NCI-H1048 (cell line): ENCODE data around the gene CENPX.

Experiments
- DNase-seq: peaks from one replicate; lab custom pipeline; 2025; lab: John Stamatoyannopoulos, UW

Gene CENPX

DNA sequence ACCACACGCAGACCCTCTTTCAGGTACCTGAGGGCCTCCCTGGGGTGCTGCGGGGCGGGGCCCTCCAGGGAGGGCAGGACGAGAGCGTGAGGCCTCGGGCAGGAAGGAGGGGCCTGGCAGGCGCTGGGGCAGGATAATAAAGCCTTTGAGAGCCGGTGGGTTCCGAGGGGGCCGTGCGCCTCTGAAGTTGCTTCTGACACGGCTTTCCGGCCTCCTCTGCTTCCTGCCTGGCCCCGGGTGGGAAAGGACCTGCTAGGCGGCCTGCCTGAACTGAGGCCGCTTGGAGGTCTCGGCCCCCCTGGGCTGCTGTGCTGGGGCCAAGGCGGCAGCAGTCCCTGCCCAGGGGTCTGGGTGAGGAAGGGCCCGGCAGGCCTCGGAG lies 10.4 kb downstream of the CENPX start:
- no peak for DNase-seq

DNA sequence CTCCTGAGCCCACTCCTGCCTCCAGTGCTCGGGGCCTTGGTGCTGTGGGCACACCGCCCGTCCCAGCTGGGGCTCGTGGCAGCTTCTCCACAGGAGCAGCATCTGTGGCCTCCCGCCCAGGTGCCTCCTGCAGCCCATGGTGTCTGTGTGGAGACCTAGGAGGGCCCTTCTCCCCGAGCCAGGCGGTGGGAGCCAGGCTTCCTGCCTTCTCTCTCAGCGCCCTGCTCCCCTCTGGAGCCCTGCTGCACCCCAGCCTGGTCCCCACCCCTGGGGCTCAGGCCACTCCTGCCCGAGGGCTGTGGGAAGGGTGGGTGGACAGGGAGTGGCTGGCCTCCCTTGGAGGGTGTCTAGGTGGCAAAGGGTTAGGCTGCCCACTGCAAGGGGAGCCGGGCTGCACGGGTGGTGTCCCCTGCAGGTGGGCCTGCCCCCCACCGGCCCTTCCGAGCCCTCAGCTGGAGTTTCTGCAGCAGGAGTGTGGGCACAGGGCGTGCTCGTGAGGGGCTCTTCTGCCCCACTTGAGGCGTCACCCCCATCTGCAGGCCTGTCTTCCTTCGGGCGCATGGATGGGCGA lies 11.0 kb downstream of the CENPX start:
- no peak for DNase-seq

DNA sequence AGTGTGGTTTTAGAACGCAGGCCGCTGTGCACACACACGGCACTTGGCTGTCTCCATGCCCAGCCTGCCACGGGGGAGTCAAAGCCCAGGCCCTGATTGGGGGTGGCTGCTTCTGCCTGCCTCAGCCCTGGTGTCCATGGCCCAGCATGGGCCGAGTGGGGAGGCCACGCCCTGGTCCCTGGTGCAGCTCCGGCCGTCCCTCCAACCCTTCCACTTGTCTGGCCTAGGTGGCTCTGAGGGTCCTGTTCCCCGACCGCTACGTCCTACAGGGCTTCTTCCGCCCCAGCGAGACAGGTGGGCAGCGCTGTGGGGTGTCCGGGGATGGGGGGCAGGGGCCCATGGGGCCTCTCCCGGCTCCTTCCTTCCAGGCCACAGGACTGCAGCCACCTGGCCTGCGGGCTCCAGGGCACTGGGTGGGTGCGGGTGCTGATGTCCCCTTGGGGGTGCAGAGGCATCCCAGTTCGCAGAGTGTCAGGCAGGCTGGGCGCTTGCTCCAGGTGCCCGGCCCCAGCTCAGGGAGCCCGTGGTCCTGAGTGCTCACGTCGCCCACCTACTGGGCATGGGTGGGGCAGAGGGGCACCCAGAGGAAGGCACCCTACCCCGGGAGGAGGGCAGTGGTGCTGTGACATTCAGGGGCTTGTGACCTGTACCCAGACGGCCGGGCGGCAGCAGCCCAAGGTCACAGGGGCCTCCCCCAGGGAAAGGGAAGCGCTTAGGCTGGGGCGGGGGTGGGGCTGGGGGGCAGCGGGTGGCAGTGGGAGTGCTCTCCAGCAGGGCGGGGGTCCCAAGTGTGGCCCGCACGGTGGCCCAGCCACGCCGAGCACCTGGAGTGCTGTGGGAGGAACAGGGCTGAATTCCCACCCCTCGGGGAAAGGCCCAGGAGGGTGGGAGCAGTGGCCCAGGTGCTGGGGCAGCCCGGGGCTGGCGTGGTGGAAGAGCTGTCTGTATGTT lies 11.8 kb downstream of the CENPX start:
- no peak for DNase-seq

DNA sequence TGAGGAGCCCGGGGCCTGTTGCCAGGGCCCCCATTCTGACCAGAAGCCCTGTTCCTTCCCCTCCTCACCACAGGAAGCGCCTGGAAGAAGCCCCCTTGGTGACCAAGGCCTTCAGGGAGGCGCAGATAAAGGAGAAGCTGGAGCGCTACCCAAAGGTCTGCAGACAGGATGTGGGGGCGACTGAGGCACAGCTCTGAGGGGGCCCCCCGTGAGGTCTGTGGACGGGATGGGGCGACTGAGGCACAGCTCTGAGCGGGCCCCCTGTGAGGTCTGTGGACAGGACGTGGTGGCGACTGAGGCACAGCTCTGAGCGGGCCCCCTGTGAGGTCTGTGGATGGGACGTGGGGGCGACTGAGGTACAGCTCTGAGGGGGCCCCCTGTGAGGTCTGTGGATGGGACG lies 13.3 kb downstream of the CENPX start:
- DNase-seq, result no peak

DNA sequence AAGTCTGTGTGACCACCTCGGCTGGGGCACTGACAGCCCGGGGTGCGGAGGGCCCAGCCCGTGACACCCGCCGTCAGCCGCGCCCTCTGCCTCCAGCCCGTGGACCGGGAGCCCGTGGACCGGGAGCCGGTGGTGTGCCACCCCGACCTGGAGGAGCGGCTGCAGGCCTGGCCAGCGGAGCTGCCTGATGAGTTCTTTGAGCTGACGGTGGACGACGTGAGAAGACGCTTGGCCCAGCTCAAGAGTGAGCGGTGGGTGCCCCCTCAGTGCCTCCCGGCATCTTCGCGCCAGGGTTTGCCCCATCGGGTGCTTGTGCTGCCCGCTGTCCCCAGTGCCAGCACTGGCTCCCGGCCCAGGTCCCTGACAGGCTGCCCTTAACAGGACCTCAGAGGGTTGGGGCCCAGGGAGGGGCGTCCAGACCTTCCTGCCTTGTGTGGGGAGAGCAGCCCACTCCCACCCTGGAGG lies 13.7 kb downstream of the CENPX start:
- no peak for DNase-seq

DNA sequence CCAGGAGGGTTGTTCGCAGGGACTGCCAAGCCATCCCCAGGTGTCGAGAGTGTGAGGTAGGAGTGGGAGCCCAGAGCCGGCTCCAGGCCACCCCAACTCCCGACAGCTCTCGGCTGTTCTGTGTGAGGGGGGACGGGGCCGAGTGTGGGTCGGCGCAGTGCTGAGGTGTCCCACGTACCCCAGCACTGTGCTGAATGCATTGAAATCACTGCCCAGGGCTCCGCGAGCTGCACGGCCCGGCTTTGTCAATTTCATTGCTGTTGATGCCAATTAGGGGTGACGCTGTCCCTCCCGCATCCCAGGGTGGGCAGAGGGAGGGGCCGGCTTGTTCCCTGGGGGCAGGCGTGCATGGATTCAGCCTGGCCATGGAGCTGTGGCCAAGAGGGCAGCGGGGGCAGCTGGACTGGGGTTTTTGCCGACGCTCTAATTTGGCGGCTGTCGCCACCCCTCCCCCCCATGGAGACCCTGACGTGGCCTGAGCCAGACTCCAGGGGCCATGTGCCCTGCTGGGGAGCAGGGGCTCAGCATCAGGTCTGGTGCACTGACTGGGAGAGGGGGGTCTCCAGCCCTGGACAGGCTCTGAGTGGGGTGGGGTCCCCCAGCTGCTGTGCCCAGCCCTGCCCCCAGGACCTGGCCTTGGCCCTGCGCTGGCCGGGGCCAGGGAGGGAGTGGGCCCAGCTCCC lies 14.3 kb downstream of the CENPX start:
- no peak for DNase-seq

DNA sequence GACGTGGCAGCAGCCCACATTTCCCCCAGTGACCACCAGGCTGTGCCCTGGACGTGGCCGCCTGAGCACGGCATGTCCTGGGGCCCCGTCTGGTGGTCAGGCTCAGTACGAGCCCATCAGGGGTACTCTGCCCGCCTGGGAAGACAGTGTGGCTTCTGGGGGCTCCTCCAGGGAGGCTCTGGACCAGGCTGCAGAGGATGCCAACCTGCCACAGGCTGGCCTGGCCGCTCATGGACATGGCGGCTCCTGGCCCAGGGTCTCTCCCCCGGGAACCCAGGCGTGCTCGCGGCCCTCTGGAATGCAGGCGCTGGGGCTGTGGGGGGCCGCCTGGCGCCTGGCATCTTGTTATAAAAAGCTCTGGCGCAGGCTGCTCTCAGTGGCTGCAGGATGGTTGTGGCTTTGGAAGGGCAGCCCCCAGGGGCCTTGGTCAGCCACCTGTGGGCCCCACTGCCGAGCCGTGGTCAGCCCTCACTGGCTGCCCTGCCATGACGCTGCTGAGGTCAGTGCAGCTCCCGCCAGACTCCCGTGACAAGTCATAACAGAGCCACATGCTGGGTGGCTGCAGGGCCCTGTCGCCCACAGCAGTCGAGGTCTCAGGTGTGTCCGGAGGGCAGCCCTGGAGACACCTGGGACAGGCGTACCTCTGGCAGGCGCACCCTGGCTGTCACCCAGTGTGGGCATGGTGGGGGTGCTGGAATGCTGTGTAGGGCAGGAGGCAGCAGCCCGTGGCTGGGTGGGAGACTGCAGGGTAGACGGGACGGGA lies 15.0 kb downstream of the CENPX start:
- no peak for DNase-seq

DNA sequence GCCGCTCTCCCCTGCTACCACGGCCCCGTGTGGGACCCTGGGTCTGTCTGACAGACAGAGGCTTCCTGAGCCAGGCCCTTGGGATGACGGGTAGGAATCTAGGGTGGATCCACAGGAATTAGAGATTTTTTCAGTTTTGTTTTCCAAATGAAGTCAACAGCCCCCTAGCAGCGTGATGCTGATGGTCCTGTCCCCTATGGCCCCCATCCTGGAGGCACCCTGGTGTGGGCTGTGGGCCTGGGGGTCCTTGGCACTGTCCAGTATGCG lies 15.5 kb downstream of the CENPX start:
- no peak for DNase-seq

DNA sequence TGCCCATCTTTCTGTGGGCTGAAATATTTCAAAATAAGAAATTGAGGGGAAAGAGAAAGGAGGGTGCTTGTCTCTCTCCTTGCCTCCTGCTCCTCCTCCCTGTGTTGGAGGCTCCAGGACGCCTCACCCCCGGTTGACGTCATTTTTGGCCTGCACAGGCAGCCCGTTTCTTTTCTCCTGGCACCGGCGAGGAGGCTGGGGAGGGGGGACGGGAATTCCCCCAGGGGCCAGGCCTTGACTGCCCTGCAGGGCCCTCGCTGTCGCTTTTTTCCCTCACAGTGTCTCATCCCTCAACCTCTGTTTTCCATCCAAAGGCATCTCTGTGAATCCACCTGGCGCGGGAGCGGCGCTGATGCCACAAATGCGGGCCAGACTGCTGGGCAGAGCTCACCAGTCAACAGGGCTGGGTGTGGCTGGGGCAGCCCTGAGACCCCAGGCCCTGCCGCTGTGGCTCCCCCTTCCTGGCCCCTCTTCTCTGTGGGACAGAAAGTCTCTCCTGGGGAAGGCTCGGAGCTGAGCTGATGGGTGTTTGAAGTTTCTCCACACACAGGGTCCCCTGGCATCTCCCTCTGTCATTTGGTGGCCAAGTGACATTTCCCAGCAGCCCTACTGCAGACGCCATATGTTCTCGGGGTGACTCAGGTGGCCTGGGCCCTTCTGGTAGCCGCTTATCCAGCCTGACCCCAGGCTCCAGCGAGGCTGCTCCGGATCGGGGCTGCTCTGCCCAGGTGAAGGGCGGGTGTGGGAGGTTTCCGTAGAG lies 16.0 kb downstream of the CENPX start:
- DNase-seq, result no peak

DNA sequence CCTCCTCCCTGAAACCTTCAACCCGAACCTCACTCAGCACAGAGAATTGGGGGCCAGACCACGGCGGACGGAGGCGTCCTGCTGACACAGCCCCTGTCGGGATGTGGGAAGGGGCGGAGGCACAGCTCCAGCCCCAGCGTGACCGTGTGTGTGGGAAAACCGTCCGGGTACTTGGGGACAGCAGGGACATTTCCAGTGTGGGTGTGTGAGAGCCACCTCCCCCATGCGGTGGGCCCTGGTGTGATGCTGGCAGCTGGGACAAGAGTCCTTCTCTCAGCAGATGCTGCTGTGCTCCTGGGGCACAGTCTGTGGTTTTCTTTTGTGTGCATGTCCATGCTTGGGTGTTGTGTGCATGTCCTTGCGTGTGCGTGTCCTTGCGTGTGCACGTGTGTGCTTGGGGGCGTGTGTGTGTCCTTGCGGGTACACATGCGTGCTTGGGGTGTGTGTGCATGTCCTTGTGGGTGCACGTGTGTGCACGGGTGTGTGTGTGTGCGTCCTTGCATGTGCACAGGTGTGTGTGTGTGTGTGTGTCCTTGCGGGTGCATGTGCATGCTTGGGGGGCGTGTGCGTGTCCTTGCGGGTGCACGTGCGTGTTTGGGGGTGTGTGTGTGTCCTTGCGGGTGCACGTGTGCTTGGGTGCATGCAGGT lies 16.9 kb downstream of the CENPX start:
- no peak for DNase-seq

DNA sequence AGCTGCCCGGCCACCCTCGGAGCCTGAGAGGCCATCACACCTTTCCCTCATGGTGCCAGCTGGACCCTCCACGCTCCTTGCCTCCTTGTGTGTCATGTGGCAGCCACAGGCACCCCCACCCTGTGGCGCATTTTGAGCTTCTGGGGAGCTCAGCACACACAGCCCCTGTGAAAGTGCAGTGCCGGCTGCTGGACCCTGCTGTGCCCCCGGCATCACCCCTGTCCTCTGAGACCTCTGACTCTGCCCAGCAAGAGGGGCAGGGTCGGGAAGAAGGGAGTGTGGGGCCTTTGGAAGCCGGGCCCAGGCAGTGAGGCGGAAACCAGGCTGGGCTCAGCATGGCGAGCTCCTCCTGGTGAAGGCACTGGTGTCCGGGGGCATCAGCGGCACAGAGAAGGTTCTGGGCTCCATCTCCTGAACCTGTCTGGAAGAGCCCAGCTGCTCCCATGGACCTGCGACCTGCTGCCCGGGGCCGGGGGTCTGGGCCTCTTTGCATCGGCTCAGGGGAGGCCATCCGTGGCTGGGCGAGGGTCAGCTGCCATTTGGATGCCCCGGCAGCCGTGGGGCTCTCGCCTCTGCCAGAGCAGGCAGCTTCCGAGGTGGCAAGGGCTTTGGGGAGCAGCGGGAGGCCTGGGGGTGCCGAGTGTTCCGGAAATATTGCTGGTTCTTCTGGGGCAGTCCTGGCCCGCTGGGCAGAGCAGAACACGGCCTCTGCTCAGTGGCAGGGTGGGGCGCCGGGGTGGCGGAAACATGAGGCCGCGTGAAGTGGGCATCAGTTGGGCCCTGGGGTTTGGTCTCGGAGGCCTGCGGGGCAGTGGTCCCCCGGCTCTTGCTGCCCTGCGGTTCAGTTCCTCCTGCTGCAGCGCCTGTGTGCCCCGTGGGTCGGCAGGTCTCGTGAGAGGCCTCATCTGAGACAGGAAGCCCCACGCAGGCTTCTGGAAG lies 17.9 kb downstream of the CENPX start:
- DNase-seq, result no peak

DNA sequence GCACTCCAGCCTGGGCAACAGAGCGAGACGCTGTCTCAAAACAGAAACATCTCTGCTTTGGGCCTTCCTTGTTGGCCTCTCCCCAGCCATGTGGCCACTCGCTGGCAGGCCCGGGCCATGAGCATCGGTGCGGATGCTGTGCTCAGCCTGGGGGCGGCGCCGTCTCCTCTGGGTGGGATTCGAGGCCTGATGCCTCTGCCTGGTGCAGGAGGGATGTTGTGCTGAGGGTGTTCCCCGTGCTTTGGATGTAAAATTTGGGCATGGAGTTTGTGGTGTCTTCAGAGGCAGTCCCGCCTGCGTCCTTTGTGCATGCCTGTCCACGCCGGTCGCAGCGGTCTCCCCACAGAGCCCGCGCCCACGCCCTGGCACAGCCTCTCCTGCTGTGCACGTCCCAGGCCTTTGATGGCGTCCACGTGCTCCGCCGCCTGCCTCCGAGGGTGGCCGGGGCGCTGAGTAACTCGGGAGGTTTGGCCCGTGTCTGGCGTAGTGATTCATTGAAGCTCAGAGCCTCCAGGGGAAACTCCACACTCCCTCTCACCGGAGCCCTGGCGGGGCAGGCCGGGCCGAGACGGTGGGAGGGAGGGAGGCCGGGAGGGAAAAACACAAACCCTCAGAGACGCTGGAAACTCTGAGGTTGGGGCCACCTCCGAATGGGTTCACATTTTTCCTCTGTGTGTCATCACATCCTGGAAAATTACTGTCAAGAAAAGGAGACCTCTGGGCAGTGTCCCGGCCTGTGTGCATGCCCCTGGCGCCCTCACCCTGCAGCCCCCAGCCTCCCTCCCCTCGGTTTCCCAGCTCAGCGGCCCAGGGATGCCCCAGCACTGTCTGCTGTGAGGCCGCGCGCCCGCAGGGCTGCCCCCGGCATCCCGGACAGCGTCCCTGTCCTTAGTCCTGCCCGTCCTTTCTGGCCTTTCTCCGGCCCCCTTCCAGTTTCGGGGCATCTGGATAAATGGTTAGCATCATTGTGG lies 19.0 kb downstream of the CENPX start:
- DNase-seq, result no peak

DNA sequence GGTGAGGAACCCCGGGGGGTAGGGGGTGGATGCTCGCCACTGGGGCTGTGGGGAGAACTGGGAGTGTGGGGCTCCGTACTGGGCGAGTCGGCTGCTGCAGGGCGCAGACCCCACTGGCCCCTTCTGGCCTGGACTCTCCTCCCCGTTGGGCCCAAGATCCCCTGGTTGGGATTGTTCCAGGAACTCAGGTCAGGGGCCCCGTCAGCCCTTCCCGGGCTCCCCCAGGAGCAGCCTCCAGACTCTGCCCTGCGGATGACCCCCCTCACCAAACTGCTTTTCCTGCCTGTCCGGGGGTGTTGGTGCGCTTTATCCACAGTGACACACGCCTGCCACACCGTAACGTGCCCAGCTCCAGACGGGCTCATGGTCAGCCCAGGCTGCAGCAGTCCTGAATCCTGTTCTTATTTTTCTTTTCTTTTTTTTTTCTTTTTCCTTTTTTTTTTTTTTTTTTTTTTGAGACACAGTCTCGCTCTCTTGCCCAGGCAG lies 21.1 kb downstream of the CENPX start:
- no peak for DNase-seq

DNA sequence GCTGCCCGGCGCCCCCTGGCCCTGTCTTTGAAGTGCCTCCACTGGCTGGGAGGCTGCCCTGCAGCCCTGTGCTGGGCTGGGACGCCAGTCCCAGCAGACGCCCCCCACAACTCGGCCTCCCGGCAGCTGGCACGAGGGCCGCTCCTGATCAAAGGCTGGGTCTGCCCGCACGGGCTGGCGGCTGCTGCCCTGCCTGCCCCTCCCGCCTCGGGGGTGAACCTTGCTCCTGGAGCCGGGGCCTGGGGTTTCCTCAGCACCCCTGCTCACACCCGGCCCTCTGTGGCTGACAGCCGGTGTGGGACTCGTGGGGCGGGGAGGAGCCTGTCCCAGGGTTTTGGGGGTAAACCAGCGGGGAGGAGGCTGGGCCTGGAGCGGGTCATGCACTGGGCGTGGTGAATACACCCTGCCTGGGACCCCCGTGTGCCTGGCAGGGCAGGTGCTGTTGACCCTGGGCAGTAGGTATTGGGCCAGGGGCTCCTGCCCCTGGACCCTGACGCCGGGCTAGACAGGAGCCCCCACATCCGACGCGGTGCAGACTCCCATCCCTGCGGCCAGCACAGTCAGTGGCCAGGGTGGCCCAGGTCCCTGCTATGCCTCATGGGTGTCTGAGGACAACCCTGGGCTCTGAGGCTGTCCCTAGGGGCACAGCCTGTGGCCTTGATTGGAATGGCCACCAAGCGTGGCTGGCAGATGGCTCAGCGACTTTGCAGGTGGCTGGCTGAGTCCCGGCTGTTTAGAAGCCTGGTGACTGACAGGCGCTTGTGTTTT lies 21.7 kb downstream of the CENPX start:
- no peak for DNase-seq

DNA sequence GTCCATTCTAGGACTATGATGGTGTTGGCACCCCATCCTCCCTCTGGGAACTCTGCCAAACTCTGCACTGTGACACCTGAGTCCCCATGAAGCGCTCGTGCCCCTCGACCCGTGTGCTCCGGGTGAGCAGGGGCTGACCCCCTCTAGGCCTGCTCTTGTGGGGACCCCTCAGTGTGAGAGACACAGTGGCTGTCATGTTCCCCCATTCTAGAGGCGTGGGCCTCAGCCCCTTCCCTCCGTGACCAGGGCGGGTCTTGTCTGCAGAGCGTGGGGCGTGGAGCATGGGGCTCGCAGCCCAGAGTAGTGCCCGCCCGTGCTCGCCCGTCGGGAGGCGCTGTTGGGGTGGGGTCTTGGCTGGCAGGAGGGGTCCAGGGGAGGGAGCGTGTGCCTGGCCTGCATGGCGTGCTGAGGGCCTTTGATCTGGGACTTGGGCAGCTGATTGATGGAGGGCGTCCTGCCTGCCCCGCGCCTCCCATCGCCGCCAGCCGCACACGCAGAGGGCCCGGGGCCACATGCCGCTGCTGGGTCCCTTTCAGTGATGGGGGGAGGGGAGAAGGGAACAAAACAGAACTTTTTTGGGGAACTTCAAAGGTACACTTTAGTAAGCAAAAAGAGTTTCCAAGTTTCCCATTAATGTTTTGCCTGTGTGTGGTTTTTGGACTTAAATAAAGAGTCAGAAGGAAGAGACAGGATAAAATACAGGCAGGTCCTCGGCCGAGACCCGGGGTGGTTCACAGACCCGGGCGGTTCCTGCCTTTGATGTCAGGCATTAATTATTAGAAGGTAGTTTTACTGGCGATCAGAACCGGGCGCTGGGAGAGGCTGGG lies 22.5 kb downstream of the CENPX start:
- DNase-seq, result no peak

DNA sequence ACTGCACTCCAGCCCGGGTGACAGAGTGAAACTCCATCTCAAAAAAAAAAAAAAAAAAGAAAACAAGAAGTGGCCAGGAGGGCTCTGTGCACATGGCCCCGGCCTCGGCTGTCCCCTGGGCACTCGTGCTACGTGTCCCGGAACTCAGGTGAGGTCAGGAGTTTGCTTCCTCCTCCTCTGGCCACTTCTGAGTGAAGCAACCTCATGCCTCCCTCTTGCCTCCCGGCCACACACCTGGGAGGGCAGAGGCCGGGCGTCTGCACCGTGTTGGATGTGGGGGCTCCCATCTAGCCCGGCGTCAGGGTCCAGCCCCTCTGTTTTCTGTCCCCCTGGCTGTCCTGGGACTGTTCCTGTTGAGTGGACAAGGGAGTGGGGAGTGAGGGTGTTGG lies 23.1 kb downstream of the CENPX start:
- DNase-seq, result no peak
